Muscle of leg (tissue), 11 donors: ENCODE data around the gene TMEM54. TPM values are rescaled to one million over a fixed set of nuclear protein-coding genes. Genes with fewer than 3 reads are reported as not detected.

Experiments
- DNase-seq: peaks from one replicate; pipeline ENCODE4 v3.0.0; 2013
- H3K27ac ChIP-seq: one replicate; pipeline ENCODE4 v1.5.1; 2013; ENCODE audit warnings: mild to moderate bottlenecking, low read length, control low read depth
- H3K27me3 ChIP-seq: one replicate; pipeline ENCODE4 v1.6.1; 2013; ENCODE audit warnings: low read length; ENCODE audit not compliant: control insufficient read depth, insufficient read depth
- H3K36me3 ChIP-seq: one replicate; pipeline ENCODE4 v1.6.1; 2013; ENCODE audit warnings: low read length; ENCODE audit not compliant: control insufficient read depth, insufficient read depth
- H3K4me1 ChIP-seq: one replicate; pipeline ENCODE4 v1.6.1; 2013; ENCODE audit warnings: low read length; ENCODE audit not compliant: control insufficient read depth, insufficient read depth
- H3K4me3 ChIP-seq: one replicate; pipeline ENCODE4 v1.5.1; 2013; ENCODE audit warnings: low read length, control low read depth
- H3K9me3 ChIP-seq: replicated peaks from 2 replicates; pipeline ENCODE4 v1.6.1; 2013; ENCODE audit warnings: low read depth, low read length; ENCODE audit not compliant: control insufficient read depth
- WGBS: methylation state at CpG from one replicate; pipeline ENCODE4 v1.1.5; 2013; ENCODE audit warnings: missing lambda C conversion rate; ENCODE audit not compliant: insufficient coverage; 5-methylcytosine and 5-hydroxymethylcytosine counted together
- polyA plus RNA-seq, 8 donors: library from polyadenylated mRNA; unstranded; fragments of 120-200 nt; gene quantifications; one replicate each; pipeline versions ENCODE4 v1.2.1 to v1.2.3, GENCODE V29; 2013; ENCODE audit warnings: inconsistent platforms in 1 of 8, low replicate concordance in 1 of 8; ENCODE audit not compliant: insufficient read length in 8 of 8, insufficient read depth in 1 of 8
- total RNA-seq: library from RNA; stranded (reverse); fragments of 120-200 nt; gene quantifications from one replicate; pipeline ENCODE4 v1.2.4, GENCODE V29; 2013

TMEM54 gene
- total and polyA plus RNA-seq, 9 donors: 4.7 to 12.2 (median 6.1) TPM

DNA sequence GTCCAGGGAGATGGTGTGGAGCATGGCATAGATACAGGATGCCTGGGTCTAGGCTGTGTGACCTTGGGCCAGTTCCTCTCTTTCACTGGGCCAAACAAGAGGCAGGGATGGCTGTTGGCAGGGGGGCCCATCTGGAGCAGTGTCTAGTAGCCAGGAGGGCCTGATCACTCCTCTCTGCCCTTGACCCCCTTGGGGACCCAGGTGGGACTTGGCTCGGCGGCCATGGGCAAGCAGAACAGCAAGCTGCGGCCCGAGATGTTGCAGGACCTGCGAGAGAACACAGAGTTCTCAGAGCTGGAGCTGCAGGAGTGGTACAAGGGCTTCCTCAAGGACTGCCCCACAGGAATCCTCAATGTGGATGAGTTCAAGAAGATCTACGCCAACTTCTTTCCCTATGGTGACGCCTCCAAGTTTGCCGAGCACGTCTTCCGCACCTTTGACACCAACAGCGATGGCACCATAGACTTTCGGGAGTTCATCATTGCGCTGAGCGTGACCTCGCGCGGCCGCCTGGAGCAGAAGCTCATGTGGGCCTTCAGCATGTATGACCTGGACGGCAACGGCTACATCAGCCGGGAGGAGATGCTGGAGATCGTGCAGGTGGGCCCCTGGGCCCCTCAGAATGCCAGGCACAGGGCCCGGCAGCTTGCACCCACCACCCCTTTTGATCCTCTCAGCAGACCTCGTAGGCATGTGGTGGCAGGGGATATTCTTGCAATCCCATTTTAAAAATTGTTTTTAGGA lies 12.3 kb downstream of the TMEM54 start:
- Histone ChIP-seq H3K9me3 (no peaks in the 10 kb centered on the region), H3K4me3 (no peak overlapping the region), H3K4me1 (peaks cover 16% of the 10 kb centered on the region), H3K36me3 (no peaks in the 10 kb centered on the region), H3K27ac (no peak overlapping the region), H3K27me3 (peaks cover 70% of the 10 kb centered on the region)
- DNase-seq: no peak
- WGBS: 91% methylated on average over 22 of the region's 24 CpGs

DNA sequence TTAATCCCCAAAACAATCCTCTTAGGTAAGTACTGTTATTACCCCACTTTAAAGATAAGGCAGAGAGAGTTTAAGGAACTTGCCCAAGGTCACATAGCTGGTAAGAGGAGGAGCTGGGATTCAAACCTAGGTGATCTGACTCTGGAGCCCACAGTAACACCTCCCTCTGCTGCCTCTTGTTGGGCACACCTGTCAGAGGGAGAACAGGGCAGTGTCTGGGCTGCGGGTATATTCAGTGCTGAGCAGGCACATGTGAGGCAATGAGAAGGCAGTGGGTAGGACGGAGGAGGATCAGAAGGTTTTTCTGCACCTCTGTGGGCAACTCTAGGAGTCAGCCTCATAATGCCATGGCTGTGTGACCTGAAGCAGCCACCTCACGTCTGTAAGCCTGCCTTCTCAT lies 13.1 kb downstream of the TMEM54 start:
- no peak overlapping the region for H3K27ac ChIP-seq
- H3K4me3 ChIP-seq: no peak overlapping the region
- 60% methylated on average over 2 of the region's 3 CpGs for WGBS
- no peaks in the 10 kb centered on the region for H3K36me3 ChIP-seq
- H3K9me3 ChIP-seq: no peaks in the 10 kb centered on the region
- no peak for DNase-seq
- H3K4me1 ChIP-seq: peaks cover 13% of the 10 kb centered on the region
- peaks cover 65% of the 10 kb centered on the region for H3K27me3 ChIP-seq

DNA sequence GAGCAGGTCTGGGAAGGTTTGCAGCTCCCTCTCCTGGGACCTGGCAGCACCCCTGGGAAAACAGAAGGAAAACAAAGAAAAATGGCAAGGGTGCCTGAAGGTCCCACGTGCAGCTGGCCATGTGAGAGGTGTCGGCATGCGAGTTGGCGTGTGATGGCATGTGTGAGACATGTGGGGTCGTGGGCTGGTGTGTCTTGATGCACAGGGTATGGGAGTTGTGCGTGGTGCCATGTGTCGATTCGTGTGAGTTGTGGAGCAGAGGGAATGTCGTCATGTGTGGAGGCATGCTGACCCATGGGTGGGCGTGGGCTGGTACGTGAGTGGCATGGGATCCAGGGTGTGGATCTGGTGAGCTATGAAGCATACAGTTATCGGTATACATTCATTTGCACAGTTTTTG lies 13.6 kb downstream of the TMEM54 start:
- no peak overlapping the region for H3K27ac ChIP-seq
- peaks cover 11% of the 10 kb centered on the region for H3K4me1 ChIP-seq
- H3K27me3 ChIP-seq: peaks cover 60% of the 10 kb centered on the region
- DNase-seq: no peak
- no peak overlapping the region for H3K4me3 ChIP-seq
- no peaks in the 10 kb centered on the region for H3K9me3 ChIP-seq
- no peaks in the 10 kb centered on the region for H3K36me3 ChIP-seq
- WGBS: 79% methylated on average over 11 of the region's 12 CpGs

DNA sequence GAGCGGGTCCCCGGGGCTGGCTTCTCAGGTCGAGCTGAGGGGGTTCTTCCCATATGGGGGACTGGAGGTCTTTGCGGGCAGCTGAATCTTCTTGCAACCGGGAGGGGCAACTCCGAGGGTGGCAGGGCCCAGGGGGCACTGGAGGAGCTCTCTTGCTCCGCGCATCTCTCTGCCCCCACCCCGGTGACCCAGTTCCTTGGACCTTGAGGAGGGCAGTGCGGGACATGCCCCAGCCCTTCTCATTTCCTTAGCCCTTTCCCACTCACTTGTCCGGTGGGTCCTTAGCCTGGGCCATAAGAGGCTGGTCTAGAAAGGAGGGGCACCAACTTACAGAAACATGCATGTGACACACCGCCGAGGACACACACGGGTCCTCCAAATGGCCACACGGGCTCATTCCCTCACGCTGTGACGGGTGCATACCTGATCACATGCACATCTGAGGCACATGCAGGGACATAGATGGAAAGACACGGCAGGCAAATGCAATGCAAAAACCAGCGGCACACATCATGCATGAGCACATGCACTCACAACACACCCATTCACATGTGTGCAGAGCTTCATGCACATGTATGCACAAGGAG lies 14.3 kb downstream of the TMEM54 start:
- Histone ChIP-seq H3K27ac (no peak overlapping the region), H3K4me3 (no peak overlapping the region), H3K27me3 (peaks cover 53% of the 10 kb centered on the region), H3K4me1 (peaks cover 12% of the 10 kb centered on the region), H3K9me3 (no peaks in the 10 kb centered on the region), H3K36me3 (no peaks in the 10 kb centered on the region)
- no peak for DNase-seq
- WGBS: 21% methylated on average over 11 of the region's 19 CpGs

DNA sequence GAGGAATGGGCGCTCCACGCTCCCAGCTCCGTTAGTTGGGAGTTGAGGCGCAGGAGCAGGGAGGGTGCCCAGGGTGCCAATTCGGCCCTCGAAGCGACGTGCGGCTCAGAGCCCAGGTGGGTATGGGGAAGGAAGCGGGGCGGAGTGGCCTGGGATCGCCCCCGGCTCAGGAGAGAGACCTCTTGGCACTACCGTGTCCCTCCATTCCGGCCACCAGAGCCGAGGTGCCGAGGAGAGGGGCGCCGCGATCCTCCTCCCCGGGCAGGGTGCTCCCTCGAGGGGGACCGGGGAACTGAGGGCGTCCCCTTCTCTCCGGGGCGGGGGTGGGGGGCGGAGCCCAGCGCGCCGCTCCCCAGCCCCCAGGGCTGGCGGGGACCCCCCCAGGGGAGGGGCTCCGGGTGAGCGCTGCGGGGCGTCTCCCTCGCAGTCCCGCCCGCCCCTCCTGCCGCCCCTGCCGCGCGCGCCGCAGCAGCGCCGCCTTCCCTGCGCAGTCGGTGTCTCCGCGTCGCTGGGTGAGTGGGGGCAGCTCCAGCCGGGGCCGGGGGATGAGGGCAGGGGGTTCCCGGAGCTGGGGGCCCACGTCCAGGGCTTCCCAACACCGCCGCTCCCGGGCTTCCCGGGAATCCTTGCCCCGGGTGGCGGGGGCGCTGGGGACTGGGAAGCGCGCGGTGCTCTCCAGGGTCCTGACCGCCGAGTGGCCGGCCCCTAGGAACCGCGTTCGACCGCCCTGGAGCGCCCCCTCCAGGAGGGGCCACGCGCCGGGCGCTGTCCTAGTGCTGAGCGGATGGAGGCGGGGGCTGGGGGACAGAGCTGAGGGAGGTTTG lies 15.0 kb downstream of the TMEM54 start, which contains the start of gene HPCA:
TSS of gene HPCA (plus strand) at position 488 of the 824 bp plus-strand sequence. CDS start 2,408 bp downstream, outside the sequence.
- peaks cover 13% of the 10 kb centered on the region for H3K4me1 ChIP-seq
- peak; percentile 71 for DNase-seq
- H3K27ac ChIP-seq: no peak within 1 kb of the TSS
- 1% methylated on average over 59 of the region's 79 CpGs for WGBS
- peaks cover 47% of the 10 kb centered on the region for H3K27me3 ChIP-seq
- no peaks in the 10 kb centered on the region for H3K36me3 ChIP-seq
- no peak within 1 kb of the TSS for H3K4me3 ChIP-seq
- H3K9me3 ChIP-seq: no peaks in the 10 kb centered on the region

DNA sequence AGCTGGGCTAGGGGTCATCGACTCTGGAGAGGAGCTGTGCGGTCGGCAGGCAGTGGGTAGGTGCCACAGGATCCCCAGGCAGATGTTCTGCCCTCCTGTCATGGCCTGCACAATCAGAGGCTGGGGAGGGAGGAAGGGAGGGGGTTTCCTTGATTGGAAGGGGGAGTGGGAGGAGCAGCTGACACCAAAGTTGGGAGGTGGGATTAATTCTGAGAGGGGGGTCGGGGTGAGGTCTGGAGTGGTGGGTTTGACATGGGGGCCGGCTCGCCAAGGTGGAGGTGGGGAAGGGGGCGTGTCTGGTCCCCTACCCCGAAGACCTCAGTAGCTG lies 15.5 kb downstream of the TMEM54 start:
- Histone ChIP-seq H3K36me3 (no peaks in the 10 kb centered on the region), H3K4me3 (no peak overlapping the region), H3K27ac (no peak overlapping the region), H3K27me3 (peaks cover 41% of the 10 kb centered on the region), H3K9me3 (no peaks in the 10 kb centered on the region), H3K4me1 (peaks cover 13% of the 10 kb centered on the region)
- DNase-seq: no peak
- WGBS: 15% methylated on average over 8 of the region's 8 CpGs

DNA sequence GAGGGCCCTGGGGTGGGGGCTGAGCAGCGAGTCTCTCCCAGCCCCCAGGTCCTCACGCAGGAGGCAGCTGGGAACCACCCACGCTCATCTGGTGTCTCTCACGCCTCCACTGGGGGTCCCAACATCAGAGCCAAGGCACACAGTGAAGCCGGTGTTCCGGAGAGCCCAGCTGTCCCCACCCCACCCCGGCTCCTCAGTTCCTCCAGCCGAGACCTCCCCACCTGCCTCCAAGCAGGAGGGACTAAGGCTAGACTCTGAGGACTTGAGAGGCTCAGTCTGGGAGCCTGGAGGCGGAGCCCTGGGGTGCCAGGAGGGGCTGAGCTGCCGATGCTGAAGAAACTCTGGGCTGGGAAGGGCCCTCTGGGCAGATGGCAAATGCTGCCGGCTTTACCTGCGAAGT lies 16.5 kb downstream of the TMEM54 start:
- DNase-seq: no peak
- no peak overlapping the region for H3K27ac ChIP-seq
- no peaks in the 10 kb centered on the region for H3K36me3 ChIP-seq
- H3K4me3 ChIP-seq: no peak overlapping the region
- WGBS: 31% methylated on average over 7 of the region's 12 CpGs
- peaks cover 41% of the 10 kb centered on the region for H3K27me3 ChIP-seq
- peaks cover 13% of the 10 kb centered on the region for H3K4me1 ChIP-seq
- H3K9me3 ChIP-seq: no peaks in the 10 kb centered on the region

DNA sequence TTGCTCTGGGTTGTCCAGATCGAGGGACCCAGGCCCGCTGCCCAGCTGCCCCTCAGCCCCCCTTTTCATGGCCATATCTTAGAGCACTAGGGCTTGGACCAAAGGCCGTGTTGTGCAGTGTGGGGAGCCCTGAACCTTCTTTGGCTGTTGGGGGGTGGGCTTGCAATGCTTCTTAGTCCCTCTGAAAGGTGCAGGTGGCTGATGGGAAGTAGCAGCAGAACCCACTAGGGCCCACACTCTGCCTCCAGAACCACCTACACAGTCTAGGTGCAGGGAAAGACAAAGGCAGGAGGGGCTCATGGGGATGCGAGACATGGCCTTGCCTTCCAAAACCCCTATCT lies 17.2 kb downstream of the TMEM54 start:
- DNase-seq: no peak
- WGBS: no CpG with 5 or more reads among the region's 4 CpGs
- no peak overlapping the region for H3K4me3 ChIP-seq
- no peaks in the 10 kb centered on the region for H3K36me3 ChIP-seq
- H3K27ac ChIP-seq: no peak overlapping the region
- peaks cover 41% of the 10 kb centered on the region for H3K27me3 ChIP-seq
- H3K4me1 ChIP-seq: peaks cover 13% of the 10 kb centered on the region
- H3K9me3 ChIP-seq: no peaks in the 10 kb centered on the region

DNA sequence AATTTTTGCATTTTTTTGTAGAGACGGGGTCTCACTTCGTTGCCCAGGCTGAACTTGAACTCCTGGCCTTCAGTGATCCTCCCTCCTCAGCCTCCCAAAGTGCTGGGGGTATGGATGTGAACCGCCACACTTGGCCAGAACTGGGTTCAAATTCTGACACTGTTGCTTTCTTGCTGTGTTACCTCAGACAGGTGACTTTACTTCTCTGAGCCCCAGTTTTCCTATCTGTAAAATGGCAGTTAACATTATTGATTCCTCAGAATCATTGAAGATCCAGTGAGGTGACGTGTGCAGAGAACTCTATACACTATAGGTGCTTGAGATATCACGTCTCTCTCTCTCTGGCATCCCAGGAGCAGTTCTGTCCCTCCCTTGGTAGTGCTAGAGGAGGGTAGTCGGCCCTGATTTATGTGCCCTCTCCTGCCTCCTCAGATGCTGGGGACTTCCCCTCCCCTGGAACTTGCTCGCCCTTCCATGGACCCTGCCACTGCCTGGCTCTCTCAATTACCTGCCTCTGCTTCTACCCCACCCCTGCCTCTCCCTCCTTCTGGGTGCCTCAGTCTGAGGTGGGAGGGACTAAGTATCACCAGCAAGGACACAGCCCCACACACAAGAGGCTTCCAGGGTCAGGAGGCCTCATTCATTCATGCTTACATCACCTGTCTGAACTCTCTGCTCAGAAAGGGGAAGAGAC lies 17.7 kb downstream of the TMEM54 start:
- H3K9me3 ChIP-seq: no peaks in the 10 kb centered on the region
- H3K27ac ChIP-seq: no peak overlapping the region
- no peaks in the 10 kb centered on the region for H3K36me3 ChIP-seq
- no peak for DNase-seq
- H3K27me3 ChIP-seq: peaks cover 41% of the 10 kb centered on the region
- H3K4me1 ChIP-seq: peaks cover 14% of the 10 kb centered on the region
- WGBS: 100% methylated on average over 1 of the region's 7 CpGs
- no peak overlapping the region for H3K4me3 ChIP-seq
